Fibroblast of the conjunctiva (primary cell): Measurements from ENCODE around the gene PNRC1.
"Not testable (repeated sequence)": the region's sequence is repeated elsewhere in the genome, so short reads cannot be mapped to it uniquely, and the experiment has no call there.

ENCODE experiments used
- DNase-seq: peaks from one replicate; pipeline ENCODE4 v3.0.0-alpha.2; 2010; ENCODE audit warnings: low read depth

Gene PNRC1

GRCh38 chr6:89110284-89110683 lies 29.7 kb downstream of the PNRC1 start:
- no peak for DNase-seq

GRCh38 chr6:89111933-89112332 lies 31.4 kb downstream of the PNRC1 start:
- no peak for DNase-seq

GRCh38 chr6:89116702-89117101 lies 36.2 kb downstream of the PNRC1 start:
- DNase-seq: no peak

- no peak for DNase-seq
Measured at GRCh38 chr6:89117211-89118108, 36.9 kb downstream of the PNRC1 start, which contains the start of gene SRSF12. Gene SRSF12, minus strand, starts transcription at chr6:89118071. Its CDS starts 184 bp downstream, at chr6:89117887.

GRCh38 chr6:89118931-89119330 lies 38.4 kb downstream of the PNRC1 start:
- no peak for DNase-seq

GRCh38 chr6:89120371-89120770 lies 39.8 kb downstream of the PNRC1 start:
- no peak for DNase-seq

GRCh38 chr6:89121934-89122333 lies 41.4 kb downstream of the PNRC1 start:
- DNase-seq: no peak

- peak; percentile 22 for DNase-seq
Measured at GRCh38 chr6:89122625-89123024, 42.1 kb downstream of the PNRC1 start.

- not testable (repeated sequence) for DNase-seq
Measured at GRCh38 chr6:89128256-89128671, 47.7 kb downstream of the PNRC1 start.

GRCh38 chr6:89131599-89131998 lies 51.0 kb downstream of the PNRC1 start:
- no peak for DNase-seq

GRCh38 chr6:89132057-89132456 lies 51.5 kb downstream of the PNRC1 start:
- DNase-seq: no peak

GRCh38 chr6:89133981-89134380 lies 53.4 kb downstream of the PNRC1 start:
- DNase-seq: no peak

GRCh38 chr6:89134723-89135122 lies 54.2 kb downstream of the PNRC1 start:
- no peak for DNase-seq
